DMS53 treated with DMSO at 0.1 percent for 48 hours (cell line): ENCODE data around the gene APOL4.
A peak's percentile ranks its signal among the peaks of the same experiment; 100 is the strongest.
"Not testable (repeated sequence)": the region's sequence is repeated elsewhere in the genome, so short reads cannot be mapped to it uniquely, and the experiment has no call there.

Experiments
- DNase-seq: peaks from one replicate; lab custom pipeline; 2025; ENCODE audit not compliant: unreplicated experiment; lab: John Stamatoyannopoulos, UW

APOL4 gene

GRCh38 chr22:36201630-36202319 is at the start of gene APOL4:
TSS of gene APOL4 (minus strand) at chr22:36201809. CDS start at chr22:36201734, 75 bp downstream.
- no peak for DNase-seq

- not testable (repeated sequence) for DNase-seq
Observed at GRCh38 chr22:36250292-36250960, 48.8 kb upstream of the APOL4 start.

GRCh38 chr22:36249160-36249559 is 47.6 kb upstream of the APOL4 start:
- DNase-seq = no peak

- no peak for DNase-seq
Observed at GRCh38 chr22:36247955-36248354, 46.3 kb upstream of the APOL4 start.

- no peak for DNase-seq
Observed at GRCh38 chr22:36246718-36247117, 45.1 kb upstream of the APOL4 start.

GRCh38 chr22:36245805-36246356 is 44.3 kb upstream of the APOL4 start:
- no peak for DNase-seq

GRCh38 chr22:36244522-36245391 is 43.1 kb upstream of the APOL4 start:
- DNase-seq = no peak

- DNase-seq = no peak
Observed at GRCh38 chr22:36243986-36244385, 42.4 kb upstream of the APOL4 start.

- DNase-seq = peak; percentile 42
Observed at GRCh38 chr22:36239401-36240171, 38.0 kb upstream of the APOL4 start, which contains the start of gene APOL2. TSS of gene APOL2 (minus strand) at chr22:36239527. CDS start at chr22:36233162, 6,365 bp downstream.

- DNase-seq = no peak
Observed at GRCh38 chr22:36239150-36239400, 37.5 kb upstream of the APOL4 start.

- no peak for DNase-seq
Observed at GRCh38 chr22:36238373-36239149, 37.0 kb upstream of the APOL4 start.

- DNase-seq = no peak
Observed at GRCh38 chr22:36237462-36238372, 36.1 kb upstream of the APOL4 start.

- no peak for DNase-seq
Observed at GRCh38 chr22:36236388-36237319, 35.0 kb upstream of the APOL4 start.

- no peak for DNase-seq
Observed at GRCh38 chr22:36235585-36235984, 34.0 kb upstream of the APOL4 start.

- DNase-seq = no peak
Observed at GRCh38 chr22:36234919-36235318, 33.3 kb upstream of the APOL4 start.

- DNase-seq = no peak
Observed at GRCh38 chr22:36234213-36234612, 32.6 kb upstream of the APOL4 start.

GRCh38 chr22:36233796-36234195 is 32.2 kb upstream of the APOL4 start:
- DNase-seq = no peak
